Measurements from ENCODE around the gene TAPT1.

TAPT1 gene

DNA sequence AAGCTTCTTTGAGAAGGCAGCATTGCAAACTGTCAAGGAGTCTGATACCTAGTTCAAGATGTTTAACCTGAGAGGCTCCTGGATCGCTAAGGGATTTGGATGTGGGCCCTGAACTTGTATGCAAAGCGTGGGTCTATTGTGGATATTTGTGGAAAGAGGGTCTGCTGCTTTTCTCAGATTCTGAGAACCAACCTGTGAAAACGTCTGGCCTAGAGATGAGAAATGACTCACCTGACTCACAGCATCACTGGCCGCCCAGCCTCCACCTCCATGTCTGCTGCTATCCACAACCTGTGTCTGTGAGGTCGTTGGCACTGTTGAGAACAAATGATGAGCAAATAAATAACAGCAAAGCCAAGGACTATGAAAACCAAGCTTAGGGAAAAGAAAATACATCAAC lies 109.1 kb downstream of the TAPT1 start:
- in situ Hi-C loops (cut with HindIII; ENCODE audit: low pct_ligation_motif_present, low sequenced_read_pairs), result no loop called here
- no peak overlapping the region for H3K27ac ChIP-seq
- H3K4me3 ChIP-seq (ENCODE audit: low read depth, low read length), result no peak overlapping the region
- TF ChIP-seq, protein P1, sequence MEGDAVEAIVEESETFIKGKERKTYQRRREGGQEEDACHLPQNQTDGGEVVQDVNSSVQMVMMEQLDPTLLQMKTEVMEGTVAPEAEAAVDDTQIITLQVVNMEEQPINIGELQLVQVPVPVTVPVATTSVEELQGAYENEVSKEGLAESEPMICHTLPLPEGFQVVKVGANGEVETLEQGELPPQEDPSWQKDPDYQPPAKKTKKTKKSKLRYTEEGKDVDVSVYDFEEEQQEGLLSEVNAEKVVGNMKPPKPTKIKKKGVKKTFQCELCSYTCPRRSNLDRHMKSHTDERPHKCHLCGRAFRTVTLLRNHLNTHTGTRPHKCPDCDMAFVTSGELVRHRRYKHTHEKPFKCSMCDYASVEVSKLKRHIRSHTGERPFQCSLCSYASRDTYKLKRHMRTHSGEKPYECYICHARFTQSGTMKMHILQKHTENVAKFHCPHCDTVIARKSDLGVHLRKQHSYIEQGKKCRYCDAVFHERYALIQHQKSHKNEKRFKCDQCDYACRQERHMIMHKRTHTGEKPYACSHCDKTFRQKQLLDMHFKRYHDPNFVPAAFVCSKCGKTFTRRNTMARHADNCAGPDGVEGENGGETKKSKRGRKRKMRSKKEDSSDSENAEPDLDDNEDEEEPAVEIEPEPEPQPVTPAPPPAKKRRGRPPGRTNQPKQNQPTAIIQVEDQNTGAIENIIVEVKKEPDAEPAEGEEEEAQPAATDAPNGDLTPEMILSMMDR (IDR thresholded peaks at IDR 0.05; ENCODE audit: low read depth, low read length, missing control alignments), result no peak
- H3K36me3 ChIP-seq (replicated peaks), result no peaks in the 10 kb centered on the region
- H3K27me3 ChIP-seq (replicated peaks), result no peaks in the 10 kb centered on the region
- no peak for DNase-seq

- no peaks in the 10 kb centered on the region for H3K36me3 ChIP-seq (replicated peaks)
- no peak overlapping the region for H3K27ac ChIP-seq
- no peak overlapping the region for H3K4me3 ChIP-seq (ENCODE audit: low read depth, low read length)
- H3K27me3 ChIP-seq (replicated peaks), result no peaks in the 10 kb centered on the region
- in situ Hi-C loops (cut with HindIII; ENCODE audit: low pct_ligation_motif_present, low sequenced_read_pairs), result no loop called here
- no peak for DNase-seq
- TF ChIP-seq, protein P1 (IDR thresholded peaks at IDR 0.05; ENCODE audit: low read depth, low read length, missing control alignments), result no peak
Measured at GRCh38 chr4:16116493-16116990, 109.7 kb downstream of the TAPT1 start.

GRCh38 chr4:16116019-16116418 lies 110.3 kb downstream of the TAPT1 start:
- H3K4me3 ChIP-seq (ENCODE audit: low read depth, low read length), result no peak overlapping the region
- no peaks in the 10 kb centered on the region for H3K36me3 ChIP-seq (replicated peaks)
- H3K27me3 ChIP-seq (replicated peaks), result no peaks in the 10 kb centered on the region
- in situ Hi-C loops (cut with HindIII; ENCODE audit: low pct_ligation_motif_present, low sequenced_read_pairs), result no loop called here
- H3K27ac ChIP-seq, result no peak overlapping the region
- TF ChIP-seq, protein P1 (IDR thresholded peaks at IDR 0.05; ENCODE audit: low read depth, low read length, missing control alignments), result no peak
- no peak for DNase-seq

GRCh38 chr4:16114546-16114945 lies 111.7 kb downstream of the TAPT1 start:
- Histone ChIP-seq H3K27me3 (replicated peaks) (no peaks in the 10 kb centered on the region), H3K4me3 (ENCODE audit: low read depth, low read length) (no peak overlapping the region), H3K36me3 (replicated peaks) (no peaks in the 10 kb centered on the region), H3K27ac (no peak overlapping the region)
- in situ Hi-C loops (cut with HindIII; ENCODE audit: low pct_ligation_motif_present, low sequenced_read_pairs), result no loop called here
- TF ChIP-seq, protein P1 (IDR thresholded peaks at IDR 0.05; ENCODE audit: low read depth, low read length, missing control alignments), result no peak
- no peak for DNase-seq

GRCh38 chr4:16113741-16114140 lies 112.5 kb downstream of the TAPT1 start:
- Histone ChIP-seq H3K27me3 (replicated peaks) (no peaks in the 10 kb centered on the region), H3K36me3 (replicated peaks) (no peaks in the 10 kb centered on the region), H3K27ac (no peak overlapping the region), H3K4me3 (ENCODE audit: low read depth, low read length) (no peak overlapping the region)
- in situ Hi-C loops (cut with HindIII; ENCODE audit: low pct_ligation_motif_present, low sequenced_read_pairs), result no loop called here
- TF ChIP-seq, protein P1 (IDR thresholded peaks at IDR 0.05; ENCODE audit: low read depth, low read length, missing control alignments), result no peak
- no peak for DNase-seq

DNA sequence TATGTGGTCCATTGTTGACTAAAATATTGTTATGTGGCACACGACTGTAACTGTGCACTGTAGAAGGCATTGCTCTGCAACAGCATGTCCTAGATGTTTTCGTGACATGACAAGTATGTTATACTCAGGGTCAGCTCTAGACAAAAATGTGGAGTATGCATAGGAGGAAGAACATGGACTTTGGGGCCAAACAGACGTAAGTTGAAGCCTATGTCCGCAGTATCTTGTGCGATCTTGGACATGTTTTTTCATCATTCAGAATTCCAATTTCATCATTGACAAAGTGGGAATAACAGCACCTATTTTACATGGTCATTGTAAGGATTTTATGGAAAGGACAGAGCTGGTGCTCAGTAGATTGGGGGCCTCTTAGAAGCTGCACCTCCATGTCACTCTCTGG lies 114.7 kb downstream of the TAPT1 start:
- no peak overlapping the region for H3K4me3 ChIP-seq (ENCODE audit: low read depth, low read length)
- no peaks in the 10 kb centered on the region for H3K27me3 ChIP-seq (replicated peaks)

More for the DNA sequence above, 114.7 kb downstream of the TAPT1 start:
- H3K36me3 ChIP-seq (replicated peaks), result no peaks in the 10 kb centered on the region
- TF ChIP-seq, protein P1 (IDR thresholded peaks at IDR 0.05; ENCODE audit: low read depth, low read length, missing control alignments), result no peak
- DNase-seq, result no peak
- H3K27ac ChIP-seq, result no peak overlapping the region
- in situ Hi-C loops (cut with HindIII; ENCODE audit: low pct_ligation_motif_present, low sequenced_read_pairs), result no loop called here
